CD4-positive, alpha-beta T cell treated with Interleukin-1 beta for 1 hour (primary cell): ENCODE data around the gene CCDC138.

Source experiments
- DNase-seq, 2 donors: peaks; one replicate each; pipeline ENCODE4 v3.0.0-alpha.2; 2020 to 2022

The CCDC138 gene

DNA sequence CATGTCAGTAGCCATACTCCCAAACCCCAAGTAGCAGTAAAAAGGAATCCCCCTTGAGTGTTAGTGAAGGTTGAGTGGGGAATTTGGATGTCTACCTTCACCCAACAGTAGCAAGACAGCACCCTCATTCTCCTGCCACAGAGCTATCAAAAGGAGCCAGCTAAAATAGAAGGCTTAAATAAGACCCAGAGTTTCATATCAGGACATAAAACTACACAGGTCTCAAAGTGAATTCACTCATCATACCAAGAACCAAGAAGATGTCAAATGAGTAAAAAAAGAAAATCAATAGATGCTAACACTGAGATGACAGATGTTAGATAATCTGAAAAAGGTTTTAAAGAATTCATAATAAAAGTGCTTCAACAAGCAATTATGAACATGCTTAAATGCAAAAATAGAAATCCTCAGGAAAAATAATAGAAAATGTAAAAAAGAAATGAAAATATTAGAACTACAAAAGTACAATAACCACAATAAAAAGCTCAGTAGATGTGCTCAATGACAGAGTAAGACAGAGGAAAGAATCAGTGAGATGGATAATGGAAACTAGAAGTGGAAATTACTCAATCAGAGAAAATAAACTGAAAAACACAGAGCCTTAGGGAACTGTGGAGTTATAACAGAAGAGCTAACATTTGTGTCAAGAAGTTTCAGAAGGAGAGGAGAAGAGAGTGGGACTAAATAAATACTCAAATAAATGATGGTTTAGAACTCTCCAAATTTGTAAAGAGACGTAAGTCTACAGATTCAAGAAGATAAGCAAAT is 111.9 kb downstream of the CCDC138 start:
- no peak for DNase-seq

- DNase-seq: no peak
These were observed 118.1 kb downstream of the CCDC138 start for GRCh38 chr2:108904680-108905079.

DNA sequence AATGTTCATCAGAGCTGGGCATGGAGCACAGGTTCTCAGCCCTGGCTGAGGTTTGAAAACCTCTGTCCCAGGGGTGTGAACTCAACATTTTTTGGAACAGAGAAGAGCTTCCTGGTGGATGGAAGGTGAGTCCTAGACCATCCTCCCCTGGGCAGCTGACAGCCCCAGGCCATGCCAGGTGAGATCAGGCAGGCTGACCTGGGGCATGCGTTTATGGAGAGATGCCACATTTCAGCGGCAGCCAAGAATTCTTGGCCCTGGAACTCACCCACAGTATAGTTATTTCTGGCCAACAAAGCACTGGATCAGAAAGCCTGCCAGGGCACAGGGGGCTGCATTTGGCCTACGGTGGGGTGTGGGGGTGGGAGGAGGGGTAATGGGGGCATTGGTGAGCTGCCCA is 118.6 kb downstream of the CCDC138 start:
- DNase-seq: no peak

- no peak for DNase-seq
These were observed 119.3 kb downstream of the CCDC138 start for GRCh38 chr2:108905906-108906305.

DNA sequence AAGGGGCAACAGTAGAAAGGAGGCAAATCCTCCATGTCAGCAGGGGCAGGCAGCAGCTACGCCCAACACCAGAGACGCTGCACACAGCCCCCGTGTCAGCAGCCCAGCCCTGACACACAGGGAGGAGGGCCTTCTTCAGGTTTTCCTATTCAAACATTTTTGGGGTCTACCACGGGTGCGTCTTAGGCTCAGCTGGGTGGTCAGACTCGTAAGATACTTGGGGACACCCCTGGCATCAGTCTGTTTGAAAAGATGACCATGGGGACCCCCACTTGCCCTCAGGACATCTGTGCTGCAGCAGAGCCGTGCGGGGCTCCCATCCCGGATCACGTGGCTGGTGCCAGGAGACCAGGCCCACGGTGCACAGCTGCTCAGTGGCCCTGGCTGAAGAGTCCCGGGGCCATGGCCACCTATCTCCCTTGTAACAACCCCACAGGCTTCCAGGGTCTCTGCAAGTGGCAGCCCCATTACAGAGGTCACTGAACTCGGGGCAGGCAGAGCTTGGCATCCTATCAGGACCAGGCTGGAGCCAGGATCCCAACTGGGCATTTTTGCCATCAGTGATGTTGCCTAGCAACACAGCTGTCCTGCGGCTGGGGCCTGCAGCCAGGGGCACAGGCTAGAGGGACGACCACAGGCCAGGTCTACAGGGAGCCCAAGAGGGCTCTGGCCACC is 120.0 kb downstream of the CCDC138 start:
- no peak for DNase-seq

DNA sequence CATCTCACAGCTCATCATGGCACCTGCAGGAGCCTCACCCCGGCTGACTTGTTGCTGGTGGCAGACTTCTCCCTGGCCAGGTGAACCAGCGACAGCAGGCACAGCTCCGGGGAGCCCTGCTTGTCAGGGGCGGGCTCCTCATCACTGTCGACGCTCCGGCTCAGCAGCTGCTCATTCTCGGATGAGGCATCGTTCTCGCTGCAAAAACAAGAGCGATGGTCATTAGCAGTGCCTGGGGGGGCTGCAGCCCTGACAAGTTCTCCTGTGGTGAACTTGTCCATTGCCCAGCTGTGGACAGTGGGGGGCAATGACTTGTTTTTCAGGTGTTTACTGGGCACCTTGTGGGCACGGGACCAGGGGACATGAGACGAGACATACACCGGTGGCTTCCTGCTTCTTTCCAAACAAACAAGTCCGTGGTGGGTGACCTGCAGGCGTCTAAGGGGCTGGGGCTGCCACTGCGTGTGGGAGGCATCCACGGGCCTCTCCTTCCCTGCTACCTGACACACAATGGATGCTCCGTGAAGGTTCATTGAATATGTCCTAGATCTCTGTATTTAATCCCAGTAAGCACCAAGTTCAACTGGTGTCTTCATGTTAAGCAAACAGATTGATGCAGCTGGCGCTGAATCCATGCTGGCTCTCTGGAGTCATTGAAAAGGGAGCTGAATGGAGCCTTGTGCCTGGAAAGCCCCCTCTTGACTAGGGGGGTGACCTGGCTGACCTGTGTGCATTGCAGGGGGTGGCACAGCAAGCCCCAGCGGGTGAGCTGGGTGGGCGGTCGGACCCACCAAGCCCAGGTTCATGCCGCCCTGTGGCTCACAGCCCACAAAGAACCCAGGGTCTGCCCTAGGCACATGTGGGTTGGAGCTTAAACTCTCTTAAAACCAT is 121.5 kb downstream of the CCDC138 start:
- no peak for DNase-seq

- no peak for DNase-seq
These were observed 122.1 kb downstream of the CCDC138 start for GRCh38 chr2:108908713-108909070.

- DNase-seq: no peak
These were observed 122.8 kb downstream of the CCDC138 start for GRCh38 chr2:108909275-108909823.

GRCh38 chr2:108910011-108910431 is 123.5 kb downstream of the CCDC138 start:
- DNase-seq: no peak

DNA sequence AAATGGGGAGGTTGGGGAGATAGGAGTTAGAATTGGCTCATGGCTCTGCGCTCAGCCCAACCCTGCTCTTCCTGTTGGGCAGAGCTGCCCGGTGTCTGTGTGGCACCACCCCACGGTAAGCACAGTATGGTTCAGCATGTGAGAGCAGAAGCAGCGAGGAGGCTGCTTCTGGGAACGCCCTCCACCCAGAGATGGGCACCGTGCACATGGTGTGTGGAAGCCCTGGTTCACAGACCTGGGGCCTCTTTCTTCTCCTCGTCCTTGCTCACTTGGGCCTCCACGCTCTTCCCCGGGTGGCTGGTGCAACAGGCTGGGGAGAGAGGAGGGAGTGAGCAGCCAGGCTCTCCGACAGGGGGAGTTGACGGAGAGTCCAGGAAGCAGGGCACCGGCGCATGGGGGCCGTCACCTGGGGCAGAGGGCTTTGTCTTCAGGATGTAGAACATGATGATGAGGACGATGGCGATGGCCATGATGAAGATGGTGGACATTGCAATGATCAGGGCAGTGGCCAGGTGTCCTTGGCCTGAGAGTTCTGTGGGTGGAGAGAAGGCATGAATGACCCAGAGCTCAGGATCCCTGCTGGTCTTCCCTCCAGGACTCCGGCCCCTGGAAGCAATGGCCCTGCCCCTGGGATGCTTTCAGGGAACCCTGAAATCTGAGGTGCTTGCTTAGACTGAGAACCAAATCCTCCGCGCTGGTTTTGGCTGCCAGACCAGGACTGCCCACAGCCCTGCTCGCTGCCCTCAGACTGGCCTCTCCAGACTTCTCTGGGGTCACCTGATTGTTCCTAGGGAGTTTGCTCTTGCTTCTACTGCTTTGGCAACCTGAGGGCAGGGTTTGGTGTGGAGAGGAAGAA is 124.2 kb downstream of the CCDC138 start:
- no peak for DNase-seq

GRCh38 chr2:108911401-108911800 is 124.8 kb downstream of the CCDC138 start:
- DNase-seq: no peak

DNA sequence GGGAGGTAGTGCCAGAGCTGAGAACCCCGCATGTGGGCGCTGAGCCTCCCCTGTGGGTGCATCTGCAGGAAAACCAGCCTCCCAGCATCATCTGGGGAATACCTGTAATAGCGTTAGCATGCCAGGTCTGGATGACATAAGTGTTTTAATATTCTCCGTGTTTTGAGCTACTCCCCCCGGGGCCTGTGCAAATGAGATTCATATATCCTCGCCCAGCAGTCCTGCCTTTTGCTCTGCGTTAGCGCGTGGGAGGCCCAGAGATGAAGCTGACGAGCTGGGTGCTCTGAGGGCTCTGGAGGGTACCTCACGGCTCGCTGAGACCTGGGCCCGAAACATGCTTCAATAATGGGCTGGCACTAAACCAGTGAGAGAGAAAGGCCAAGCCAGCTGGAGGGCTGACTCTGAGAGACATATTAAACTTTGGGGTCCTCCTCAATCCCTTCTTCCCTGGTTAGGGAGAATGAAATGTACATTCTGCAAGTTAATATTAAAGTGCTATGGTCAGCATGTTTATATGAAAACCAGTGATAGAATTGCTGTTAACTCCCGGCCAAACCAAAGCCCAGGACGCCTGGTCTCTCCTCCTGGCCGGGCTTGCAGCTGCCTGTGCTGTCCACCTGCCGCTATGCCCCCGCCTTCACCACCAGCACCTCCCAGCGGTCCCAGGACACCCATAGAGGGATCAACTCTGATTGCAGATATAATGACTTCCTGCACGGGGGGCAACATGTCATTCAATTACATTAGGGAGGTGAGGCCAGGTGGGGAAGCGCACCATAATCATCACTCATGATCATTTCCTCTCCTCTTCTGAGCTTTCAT is 125.4 kb downstream of the CCDC138 start:
- DNase-seq: no peak

DNA sequence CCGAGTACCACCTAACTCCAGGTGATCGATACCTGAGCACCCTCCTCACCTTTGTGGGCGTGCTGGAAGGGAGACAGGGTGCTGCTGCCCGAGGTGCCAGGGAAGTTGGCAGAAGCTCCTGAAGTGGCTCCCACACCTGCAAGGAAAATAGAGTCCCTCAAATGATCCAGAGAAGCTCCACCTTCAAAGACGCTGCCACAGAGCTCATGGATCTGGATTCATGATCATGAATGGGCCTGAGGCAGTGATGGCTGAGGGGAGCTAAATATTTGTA is 126.0 kb downstream of the CCDC138 start:
- DNase-seq: no peak

GRCh38 chr2:108916122-108916795 is 129.7 kb downstream of the CCDC138 start:
- no peak for DNase-seq

GRCh38 chr2:108916796-108917421 is 130.3 kb downstream of the CCDC138 start:
- no peak for DNase-seq

DNA sequence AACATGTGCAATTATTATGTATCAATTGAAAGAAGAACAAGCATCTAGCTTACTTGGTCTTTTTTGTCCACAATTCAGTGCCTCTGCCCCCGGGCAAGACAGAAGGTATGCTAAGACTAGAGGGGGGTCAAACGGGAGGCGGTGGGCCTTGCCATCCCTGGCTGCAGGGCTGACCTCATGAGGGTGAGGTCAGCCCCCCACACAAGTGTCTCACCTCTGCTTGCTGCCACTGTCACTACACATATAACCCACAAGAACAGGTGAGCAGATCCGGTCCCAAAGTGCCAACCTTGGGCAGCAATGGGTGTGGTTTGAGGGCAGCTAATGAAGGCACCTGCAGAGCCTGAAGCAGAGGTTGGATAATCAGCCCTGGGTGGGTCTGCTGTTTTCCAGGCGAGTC is 131.0 kb downstream of the CCDC138 start:
- DNase-seq: no peak

GRCh38 chr2:108918156-108918874 is 131.7 kb downstream of the CCDC138 start:
- DNase-seq: no peak

DNA sequence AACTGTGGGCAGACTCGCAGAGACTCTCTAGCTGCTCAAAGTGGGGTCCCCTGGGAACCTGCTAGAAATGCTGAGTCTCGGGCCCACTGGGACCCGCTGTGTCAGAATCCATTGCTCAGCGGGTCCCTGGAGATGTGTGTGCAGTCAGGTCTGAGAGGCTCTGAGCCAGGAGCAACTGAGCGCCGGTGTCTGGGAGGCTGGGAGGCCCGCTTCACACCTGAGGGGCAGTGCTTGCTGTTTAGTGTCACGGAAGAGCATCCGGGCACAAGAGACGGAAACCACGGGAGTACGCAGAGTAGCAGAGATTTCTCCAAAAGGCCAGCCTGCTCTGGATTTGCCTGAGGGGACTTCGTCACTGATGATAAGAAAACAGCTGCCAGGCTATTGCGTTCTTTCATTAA is 132.4 kb downstream of the CCDC138 start:
- DNase-seq: no peak

DNA sequence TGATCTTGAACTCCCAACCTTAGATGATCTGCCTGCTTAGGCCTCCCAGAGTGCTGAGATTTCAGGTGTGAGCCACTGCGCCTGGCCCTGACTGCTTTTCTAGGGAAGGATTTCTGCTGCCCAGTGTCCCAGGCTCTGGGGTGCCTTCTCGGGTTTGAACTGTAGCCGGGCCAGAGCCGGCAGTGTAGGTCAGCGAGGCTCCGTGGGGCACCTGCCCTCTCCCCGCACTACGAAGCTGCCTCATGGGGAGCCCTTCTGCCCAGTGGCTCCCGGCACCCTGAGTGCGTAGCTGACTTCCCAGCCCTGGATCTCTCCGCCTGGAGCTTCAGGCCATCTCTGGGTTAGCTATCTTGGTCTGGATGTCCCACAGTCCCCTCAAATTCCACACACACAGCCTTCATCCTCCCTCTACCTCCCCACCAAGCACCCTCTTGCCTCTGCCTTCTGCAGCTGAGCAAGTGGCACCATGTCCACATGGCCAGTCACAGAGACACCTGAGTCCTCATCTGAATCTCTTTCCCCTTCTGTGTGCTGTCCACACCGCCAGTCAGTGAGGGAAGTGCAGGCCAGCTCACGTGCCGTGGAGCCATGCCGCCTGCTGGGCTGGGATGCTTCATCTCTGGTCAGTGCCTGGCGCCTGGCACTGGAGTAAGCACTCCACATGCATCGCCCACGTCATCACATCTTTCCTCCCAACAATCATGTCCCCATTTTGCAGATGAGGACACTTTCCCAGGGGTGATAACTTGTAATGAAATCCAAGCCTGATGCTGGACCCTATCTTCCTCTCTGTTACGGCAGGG is 133.2 kb downstream of the CCDC138 start:
- DNase-seq: no peak
